Inflammatory macrophage treated with lipopolysaccharide for 1 hour (primary cell): ENCODE measurements around the gene CRY1.

Source experiments
- DNase-seq, 2 donors: peaks; one replicate each; pipeline ENCODE4 v3.0.0-alpha.2; 2020 to 2022

The CRY1 gene

DNA sequence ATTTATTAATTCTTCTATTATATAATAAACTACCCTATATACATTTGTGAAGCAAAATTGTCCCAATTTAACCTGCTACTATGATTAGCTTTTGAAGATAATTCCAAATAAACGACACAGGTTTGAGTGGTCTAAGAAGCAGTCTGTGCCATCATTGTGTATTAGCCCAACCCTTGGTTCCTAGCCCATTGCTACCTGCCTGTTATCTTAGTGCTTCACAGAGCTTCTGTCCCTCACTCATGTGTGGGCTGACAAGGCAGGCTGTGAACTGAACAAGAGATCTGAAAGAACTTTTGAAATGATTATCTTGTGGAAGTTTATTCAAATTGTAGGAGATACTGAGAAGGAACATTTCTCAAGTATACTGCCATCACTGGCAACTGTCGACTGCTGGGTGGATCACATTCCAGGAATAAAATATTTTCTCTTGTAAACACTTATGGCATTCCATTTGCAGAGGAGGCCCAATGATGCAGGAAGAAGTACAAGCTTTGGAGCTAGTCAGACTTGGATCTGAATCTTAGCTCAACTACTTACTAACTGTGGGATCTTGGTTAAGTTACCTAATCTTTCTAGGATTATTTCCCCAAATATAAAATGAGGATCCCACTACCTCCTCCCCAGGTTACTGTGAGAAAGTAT lies 98.6 kb downstream of the CRY1 start:
- DNase-seq = no peak

DNA sequence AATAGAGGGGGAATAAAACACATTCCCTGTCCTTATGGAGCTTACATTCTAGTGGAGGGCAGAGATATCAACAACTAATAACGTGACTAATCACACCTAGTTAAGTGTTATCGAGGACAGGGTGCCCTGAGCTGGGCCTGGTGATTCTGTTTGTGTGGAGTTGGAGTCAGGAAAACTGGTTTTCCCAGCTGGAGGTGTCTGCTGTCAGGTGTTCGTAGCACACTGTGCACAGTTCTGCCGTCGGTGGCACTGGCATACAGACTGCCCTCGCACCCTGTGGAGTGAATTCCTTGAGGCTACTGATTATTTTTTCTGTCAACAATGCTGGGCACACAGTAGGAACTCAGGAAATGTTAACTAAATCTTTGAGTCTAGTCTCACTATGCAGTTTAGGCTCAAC lies 105.5 kb downstream of the CRY1 start:
- DNase-seq = no peak

DNA sequence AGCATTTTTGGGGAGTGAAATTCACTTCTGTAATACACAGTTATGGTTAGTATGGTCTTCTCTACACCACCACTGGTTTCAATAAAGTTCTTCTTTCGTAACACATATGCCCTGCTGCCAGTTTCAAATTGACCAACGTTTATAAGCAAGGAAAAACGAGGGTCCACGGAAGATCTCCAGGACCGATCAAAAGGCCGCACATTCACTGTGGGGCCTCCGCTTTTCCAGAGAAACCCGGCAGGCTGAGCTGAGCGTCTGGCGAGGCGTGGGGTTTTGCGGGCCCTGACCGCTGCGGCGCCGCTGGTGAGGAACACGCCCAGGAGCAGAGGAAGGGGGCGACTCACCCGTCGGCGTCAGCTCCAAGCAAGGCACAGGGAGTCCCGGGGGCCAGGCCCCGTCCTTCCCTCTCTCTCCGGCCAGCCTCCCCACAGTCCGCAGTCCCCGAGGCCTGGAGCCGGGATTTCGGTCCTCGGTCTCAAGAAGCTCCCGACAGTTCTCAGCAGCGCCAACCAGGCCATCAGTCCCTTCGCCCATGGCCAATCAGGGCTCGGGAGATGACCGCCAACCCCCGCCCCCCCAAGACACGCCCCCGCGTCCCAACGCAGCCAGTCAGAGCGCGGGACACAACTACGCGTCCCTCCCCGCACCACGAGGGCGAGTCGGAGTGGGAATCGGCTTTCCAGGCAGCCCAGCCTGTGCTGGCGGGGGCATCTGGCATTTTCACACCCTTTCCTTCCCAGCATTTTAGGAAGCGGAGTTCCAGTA lies 106.5 kb downstream of the CRY1 start, which contains the start of gene MTERF2:
TSS of gene MTERF2 (minus strand) at position 522 of the 765 bp plus-strand sequence. CDS start 8,432 bp downstream, outside the sequence.
- peak; percentile 88 to 89 for DNase-seq

GRCh38 chr12:106986135-106986534 lies 107.2 kb downstream of the CRY1 start:
- DNase-seq = no peak

DNA sequence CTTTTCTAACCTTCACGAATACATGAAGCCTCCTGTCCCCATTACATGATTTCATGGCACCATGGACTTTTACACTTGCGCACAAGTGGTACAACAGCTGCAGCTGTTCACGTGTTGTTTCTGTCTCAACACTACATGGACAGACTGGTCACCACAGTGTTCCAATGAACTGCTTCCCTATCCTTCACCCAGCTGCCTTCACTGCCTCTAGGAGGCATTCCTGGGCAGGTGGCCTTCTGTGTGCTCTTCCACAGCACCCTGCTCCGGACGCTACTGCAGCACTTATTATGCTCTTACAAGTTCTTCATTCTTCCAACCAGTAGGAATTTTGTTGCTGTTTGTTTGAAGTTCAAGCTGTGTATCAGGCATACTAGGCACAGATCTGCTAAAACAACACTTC lies 107.9 kb downstream of the CRY1 start:
- DNase-seq = no peak

DNA sequence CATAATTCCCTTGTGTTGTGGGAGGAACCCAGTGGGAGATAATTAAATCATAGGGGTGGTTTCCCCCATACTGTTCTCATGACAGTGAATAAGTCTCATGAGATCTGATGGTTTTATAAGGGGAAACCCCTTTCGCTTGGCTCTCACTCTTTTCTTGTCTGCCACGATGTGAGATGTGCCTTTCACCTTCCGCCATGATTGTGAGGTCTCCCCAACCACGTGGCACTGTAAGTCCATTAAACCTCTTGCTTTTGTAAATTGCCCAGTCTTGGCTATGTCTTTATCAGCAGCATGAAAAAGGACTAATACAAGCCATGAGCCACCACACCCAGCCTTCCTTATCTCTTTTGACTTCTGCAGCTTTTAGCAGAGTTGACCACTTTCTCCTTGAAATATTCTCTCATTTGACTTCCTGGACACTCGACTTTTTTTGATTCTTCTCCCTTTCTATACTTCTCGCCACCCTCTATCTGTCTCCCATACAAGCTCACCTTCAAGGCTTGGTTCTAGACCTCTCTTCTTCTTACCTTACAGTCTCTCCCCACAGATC lies 108.7 kb downstream of the CRY1 start:
- no peak for DNase-seq

DNA sequence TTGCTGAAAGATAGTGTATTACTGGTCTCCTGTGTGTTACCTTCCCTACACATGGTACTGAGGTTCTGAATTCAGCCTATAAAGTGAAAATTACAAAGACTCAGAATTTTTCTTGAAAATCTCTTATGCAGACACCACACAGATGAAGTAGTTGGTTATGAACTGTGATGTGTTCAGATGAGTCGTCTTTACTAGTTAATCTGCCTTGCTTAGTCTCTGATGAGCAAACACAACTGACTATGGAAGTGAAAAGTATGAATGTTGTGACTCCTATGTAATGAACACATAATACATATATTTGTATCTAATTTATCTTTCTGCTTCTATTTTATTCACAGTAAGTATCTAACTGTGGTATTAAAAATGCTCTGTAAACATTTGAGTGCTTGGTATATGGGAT lies 111.1 kb downstream of the CRY1 start:
- no peak for DNase-seq

DNA sequence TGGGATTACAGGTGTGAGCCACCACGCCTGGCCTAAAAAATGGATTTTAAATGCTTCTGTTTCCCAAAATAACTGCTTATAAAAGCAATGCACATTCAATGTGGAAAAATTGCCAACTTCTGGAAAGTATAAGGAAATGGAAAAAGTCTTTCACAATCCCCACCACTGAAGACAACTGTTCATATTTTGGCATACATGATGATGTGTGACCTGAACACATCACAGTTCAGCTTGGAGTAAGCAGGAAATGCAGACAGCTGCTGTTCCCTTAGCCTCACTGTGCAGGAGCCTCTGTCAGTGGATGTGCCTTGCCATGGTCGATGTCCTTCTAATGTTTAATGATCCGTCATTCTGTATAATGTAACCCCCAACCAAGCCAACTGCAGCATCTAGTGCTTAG lies 111.6 kb downstream of the CRY1 start:
- DNase-seq = no peak

GRCh38 chr12:106980944-106981343 lies 112.4 kb downstream of the CRY1 start:
- no peak for DNase-seq

GRCh38 chr12:106978035-106978800 lies 115.1 kb downstream of the CRY1 start:
- DNase-seq = no peak

GRCh38 chr12:106976668-106977067 lies 116.7 kb downstream of the CRY1 start:
- no peak for DNase-seq

DNA sequence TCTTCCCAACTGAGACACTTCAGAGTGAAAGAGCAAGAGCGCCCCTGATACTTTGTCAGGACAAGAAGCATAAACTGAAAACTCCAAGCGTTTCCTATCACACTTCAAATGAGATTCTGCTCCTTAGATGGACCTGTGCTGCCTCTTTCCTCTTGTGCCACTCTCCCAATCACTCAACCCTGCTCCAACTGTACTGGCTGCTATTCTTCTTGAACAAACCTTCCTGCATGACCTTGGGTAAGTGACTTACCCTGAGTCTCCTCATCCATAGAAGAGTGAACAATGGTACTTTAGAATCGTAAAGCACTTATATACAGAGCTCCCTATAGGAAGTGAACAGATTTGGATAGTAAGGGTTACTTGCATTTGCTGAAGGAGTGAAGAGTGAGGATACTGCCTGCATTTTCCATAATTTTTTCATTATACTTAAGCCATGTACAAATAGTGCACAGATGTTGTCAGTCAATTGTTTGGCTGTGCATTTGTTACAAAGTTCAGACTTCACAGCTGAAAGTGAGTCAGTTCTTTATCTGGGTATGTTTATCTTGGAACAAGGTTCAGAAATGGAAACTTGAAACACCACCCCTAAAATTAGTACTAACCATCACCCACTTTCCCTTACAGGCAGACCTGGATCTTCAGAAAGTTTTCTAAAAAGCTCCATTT lies 117.2 kb downstream of the CRY1 start:
- no peak for DNase-seq

DNA sequence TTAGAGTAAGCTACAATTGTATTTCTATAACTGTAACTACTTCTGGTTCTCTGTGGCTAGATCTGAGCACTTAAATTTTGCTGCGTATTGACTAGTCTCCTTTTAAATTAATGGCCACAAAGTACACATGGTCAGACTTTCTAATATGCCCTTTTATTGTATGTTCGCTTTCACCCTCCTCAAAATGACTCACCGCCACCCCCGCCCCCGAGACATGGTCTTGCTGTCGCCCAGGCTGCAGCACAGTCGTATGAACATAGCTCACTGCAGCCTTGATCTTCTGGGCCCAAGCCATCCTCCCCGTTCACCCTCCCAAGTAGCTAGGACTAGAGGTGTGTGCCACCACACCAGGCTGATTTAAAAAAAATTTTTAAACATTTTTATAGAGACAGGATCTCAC lies 118.3 kb downstream of the CRY1 start:
- no peak for DNase-seq

DNA sequence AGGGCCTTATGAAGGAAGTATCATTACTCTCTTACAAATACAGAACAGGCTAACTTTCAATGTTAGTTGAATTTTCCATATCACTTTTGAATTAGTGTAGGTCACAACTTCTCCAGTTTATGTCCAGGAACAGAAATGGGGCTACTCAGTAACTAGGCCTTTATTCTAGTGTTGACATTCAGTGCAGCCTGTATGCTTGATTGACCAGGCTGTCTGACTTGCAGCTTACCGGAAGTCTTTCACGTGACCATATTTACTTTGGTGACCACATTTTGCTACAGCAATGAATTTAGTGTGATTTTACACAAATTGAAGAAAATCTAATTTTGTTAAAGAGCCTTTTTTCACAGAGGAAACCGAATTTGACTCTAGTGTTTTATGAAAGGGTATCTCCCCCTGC lies 118.8 kb downstream of the CRY1 start:
- DNase-seq = no peak

GRCh38 chr12:106973545-106973944 lies 119.8 kb downstream of the CRY1 start:
- no peak for DNase-seq

GRCh38 chr12:106971065-106971464 lies 122.3 kb downstream of the CRY1 start:
- DNase-seq = no peak

- no peak for DNase-seq
These were observed 128.8 kb downstream of the CRY1 start for GRCh38 chr12:106964526-106964925.

DNA sequence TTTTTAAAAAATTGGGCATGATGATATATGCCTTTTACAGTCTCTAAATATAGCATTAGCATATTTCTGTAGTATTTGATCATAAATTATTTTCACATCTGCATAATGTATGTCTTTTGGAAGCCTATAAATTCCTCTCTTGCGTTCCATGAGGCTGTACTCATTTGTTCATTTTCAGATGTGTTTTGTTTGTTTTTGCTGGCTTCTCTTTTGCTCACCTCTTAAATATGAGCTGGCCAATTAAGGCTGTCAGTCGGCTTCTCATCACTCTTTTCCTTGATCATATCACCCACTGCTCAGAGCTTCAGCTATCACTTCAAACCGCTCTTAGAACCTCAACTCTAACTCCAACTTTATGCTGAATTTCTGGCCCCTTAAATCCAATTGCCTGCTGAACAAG lies 131.1 kb downstream of the CRY1 start:
- DNase-seq = no peak

GRCh38 chr12:106960443-106960842 lies 132.9 kb downstream of the CRY1 start:
- no peak for DNase-seq

DNA sequence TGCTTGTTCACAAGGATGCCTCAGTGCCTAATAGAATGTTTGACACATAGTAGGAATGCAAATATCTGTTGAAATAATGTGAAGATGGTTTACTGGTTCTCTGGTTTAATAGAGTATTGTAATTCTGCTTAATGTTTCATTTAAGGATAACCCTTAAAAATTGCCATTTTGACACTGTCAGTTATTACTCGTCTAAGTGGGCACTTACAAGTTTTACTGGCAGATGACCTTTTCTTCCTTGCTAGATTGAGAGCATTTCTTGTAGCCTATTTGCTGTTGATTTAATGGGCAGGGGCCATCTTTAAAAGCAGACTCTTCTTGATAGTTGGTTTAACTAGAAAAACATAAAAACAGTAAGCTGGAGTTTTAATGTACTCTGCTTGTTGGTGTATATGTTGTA lies 135.8 kb downstream of the CRY1 start:
- DNase-seq = no peak

DNA sequence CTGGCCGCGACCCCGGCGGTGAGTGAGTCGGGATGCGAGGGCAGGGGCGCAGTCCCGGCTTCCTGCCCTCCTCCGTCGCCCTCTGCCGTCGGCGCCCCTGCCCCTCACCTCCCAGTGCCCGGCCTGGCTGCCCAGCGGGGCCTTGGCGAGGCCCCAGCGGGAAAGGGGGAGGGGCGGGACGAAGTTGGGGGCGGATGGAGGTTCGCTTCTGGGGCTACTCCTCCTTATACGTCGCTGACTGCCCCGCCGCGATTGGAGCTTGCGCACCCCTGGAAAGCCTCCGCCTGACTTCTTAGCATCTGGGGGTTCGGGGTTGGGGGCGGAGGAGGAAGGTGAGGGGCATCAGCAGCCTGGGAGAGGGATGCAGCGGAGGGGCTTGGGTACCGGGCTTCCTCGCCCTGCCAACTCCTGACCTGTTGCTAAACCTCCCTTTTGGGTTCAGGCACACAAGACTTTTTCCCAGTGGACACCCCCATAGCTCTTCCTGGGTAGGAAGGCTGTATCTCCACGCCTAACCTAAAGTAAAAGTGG lies 137.2 kb downstream of the CRY1 start:
- peak; percentile 19 to 30 for DNase-seq

DNA sequence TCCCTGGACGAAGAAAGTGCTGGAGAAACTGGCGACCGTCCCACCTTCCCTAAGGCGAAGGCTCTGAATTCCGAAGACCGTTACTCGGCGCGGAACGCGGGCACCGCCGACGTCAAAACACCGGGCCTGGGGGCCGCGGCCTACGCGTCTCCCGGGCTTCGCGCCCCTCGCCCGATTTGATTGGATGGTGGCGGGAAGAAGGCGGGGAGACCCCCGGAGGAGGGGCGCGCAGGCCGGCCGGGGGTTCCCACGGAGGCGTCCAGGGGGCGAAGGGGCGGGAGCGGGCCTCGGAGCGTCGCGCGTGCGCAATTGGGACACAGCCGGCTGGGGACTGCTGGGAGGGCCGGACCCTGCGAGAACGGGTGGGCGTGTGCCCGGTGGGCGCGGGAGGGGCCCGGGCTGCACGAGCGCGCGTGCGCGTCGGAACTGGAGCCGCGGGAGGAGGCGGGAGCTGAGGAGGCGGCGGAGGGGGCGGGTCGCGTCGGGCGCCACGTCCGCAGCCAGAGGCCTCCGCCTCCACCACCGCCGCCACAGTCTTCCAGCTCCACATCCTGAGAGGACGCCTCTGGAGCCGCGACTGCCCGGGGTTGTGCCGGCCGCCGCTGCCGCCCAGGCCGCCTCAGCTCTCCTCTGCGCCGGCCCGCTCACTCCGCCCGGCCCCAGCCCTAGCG lies 137.8 kb downstream of the CRY1 start, which contains the start of gene TMEM263:
TSS of gene TMEM263 (plus strand) at position 531 of the 671 bp plus-strand sequence. CDS start 11,210 bp downstream, outside the sequence.
- peak; percentile 60 to 63 for DNase-seq
